HG02973 (cell line): ENCODE data around the gene MCM5.
"Not testable (repeated sequence)": the region's sequence is repeated elsewhere in the genome, so short reads cannot be mapped to it uniquely, and the experiment has no call there.

Experiments used
- ATAC-seq: cut with Tn5 transposase; IDR thresholded peaks from one replicate; pipeline ENCODE4 v1.9.1; 2021; ENCODE audit warnings: moderate library complexity; ENCODE audit not compliant: unreplicated experiment

The MCM5 gene

DNA sequence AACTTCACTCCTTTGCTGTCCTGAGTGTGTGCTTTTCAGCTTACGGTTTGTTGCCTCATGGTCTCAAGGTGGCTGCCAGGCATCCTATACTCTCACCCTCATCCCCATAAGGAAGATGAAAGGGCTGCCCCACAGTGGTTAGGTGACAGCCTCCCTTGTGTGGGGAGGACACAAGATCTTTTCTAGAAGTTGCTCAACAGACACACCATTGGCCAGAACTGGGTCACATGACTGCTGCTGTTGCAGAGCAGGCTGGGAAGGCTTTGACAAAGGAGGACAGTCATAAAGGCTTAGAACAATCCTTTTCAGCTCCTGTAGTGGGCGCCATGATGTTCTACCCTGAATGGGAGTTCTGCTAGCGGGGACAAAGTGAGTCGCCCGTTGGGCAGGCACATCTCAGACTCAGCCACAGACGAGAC is 71.0 kb downstream of the MCM5 start:
- ATAC-seq: no peak

DNA sequence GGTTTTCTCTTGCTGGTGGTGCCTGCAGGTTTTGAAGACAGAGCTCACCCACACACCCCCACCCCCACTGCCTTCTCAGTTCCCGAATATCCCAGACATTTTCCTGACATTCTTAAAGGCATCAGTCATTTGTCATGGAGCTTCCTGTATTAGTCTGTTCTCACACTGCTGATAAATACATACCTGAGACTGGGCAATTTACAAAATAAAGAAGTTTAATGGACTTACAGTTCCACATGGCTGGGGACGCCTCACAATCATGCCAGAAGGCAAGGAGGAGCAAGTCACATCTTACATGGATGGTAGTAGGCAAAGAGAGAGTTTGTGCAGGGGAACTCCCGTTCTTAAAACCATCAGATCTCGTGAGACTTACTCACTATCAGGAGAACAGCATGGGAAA is 71.6 kb downstream of the MCM5 start:
- ATAC-seq: not testable (repeated sequence)

GRCh38 chr22:35472488-35472887 is 72.5 kb downstream of the MCM5 start:
- ATAC-seq: no peak

DNA sequence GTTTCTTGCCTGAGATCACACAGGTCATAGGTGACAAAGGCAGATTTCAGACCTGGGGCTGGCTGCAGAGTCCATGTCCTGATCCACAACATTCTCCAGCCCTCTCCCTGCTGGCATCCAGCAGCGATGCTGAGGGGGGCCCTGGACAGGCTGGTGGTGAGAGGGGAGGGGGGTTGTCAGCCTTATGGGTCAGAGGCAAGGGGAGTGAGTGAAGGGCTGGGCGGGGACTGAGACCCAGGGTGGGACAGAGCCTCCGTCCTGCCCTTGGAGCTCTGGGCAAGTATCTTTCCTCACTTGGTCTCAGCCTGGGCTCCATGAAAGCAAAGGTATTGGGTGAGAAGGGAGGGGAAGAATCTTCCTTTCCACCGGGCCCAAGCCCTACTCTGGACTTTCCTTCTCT is 74.0 kb downstream of the MCM5 start:
- ATAC-seq: no peak
